ENCODE measurements around the gene PPIL3. TPM values are rescaled to one million over a fixed set of nuclear protein-coding genes. Genes with fewer than 3 reads are reported as not detected.
"Not testable (repeated sequence)": the region's sequence is repeated elsewhere in the genome, so short reads cannot be mapped to it uniquely, and the experiment has no call there.

The PPIL3 gene
- 10 to 100 TPM; 81.3 to 82.2 TPM for total RNA-seq

DNA sequence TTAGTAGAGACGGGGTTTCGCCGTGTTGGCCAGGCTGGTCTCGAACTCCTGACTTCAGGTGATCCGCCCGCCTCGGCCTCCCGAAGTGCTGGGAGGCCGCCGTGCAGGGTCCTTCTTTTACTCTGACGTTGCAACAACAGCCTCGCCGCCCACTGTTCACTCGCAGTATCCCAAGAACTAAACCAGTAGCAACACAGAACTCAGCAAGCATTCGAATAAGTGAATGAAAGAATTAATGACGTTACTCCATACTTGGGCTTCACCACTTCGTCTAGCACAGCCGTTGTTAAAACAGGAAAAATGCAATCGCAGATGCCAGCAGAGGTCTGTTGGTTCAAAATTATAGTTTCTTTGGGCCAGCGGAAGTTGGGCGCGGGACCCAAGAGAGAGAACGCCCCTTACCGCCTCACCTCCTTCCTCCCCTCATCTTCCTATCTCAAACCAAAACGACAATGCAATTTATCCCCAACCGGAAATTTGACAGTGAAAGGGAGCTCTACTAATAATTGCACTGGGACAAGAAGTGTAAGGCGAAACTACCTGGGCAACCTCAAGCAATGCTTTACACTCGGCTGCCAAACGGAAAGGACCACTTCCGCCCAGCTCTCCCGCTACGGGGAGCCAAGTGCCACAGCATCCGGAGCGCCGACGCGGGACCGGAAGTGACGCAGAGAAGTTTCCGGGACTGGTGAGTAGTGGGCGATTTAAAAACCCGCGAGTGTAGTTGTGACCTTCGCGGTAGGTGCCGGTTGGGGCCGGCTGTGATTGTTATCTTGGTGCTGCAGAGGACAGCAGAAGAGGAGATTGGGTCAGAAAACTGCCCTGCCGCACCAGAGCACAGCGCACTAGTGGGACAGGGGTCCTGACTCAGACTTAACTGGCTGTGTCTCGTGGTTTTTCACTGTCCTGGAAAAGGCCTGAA is at the start of gene PPIL3, which contains the start of gene NIF3L1:
TSS of gene PPIL3 (minus strand) at position 374 of the 922 bp plus-strand sequence. CDS start 1,462 bp downstream, outside the sequence.
TSS of gene NIF3L1 (plus strand) at position 668 of the 922 bp plus-strand sequence. CDS start 2,573 bp downstream, outside the sequence.
- H3K9me3 Mint-ChIP-seq: no peaks in the 10 kb centered on the region
- peak; percentile 99 for DNase-seq
- intact Hi-C loops (cut with micrococcal nuclease): loop anchor here (1.0 to 2.0 kb wide), 15 partner anchors 12 to 369 kb away; partner anchors contain the start of genes BZW1, CLK1, HYCC2 and ORC2
- CTCF ChIA-PET: interaction anchor here (0.8 to 1.8 kb wide), 9 partner anchors 12 to 343 kb away, joined by 3 to 7 read pairs (median 5); partner anchors contain the start of genes CLK1 and ORC2
- H3K27ac Mint-ChIP-seq: peak within 1 kb of the TSS; percentile 97
- peaks cover 23% of the 10 kb centered on the region for H3K36me3 Mint-ChIP-seq (ENCODE audit: low read depth)
- no peaks in the 10 kb centered on the region for H3K27me3 Mint-ChIP-seq (ENCODE audit: low read depth)
- H3K4me3 Mint-ChIP-seq: peak within 1 kb of the TSS; percentile 88
- peaks cover 50% of the 10 kb centered on the region for H3K4me1 Mint-ChIP-seq (ENCODE audit: low read depth)

GRCh38 chr2:200930947-200931626 is 42.2 kb upstream of the PPIL3 start:
- CTCF ChIA-PET: no interaction called here
- peaks cover 24% of the 10 kb centered on the region for H3K36me3 Mint-ChIP-seq (ENCODE audit: low read depth)
- intact Hi-C loops (cut with micrococcal nuclease): loop anchor here (2.0 kb wide), 1 partner anchor 14 kb away; no protein-coding TSS in a partner anchor
- H3K27me3 Mint-ChIP-seq (ENCODE audit: low read depth): no peaks in the 10 kb centered on the region
- H3K4me1 Mint-ChIP-seq (ENCODE audit: low read depth): peaks cover 21% of the 10 kb centered on the region
- no peaks in the 10 kb centered on the region for H3K9me3 Mint-ChIP-seq
- DNase-seq: no peak
- no peak overlapping the region for H3K27ac Mint-ChIP-seq
- H3K4me3 Mint-ChIP-seq: no peak overlapping the region

- H3K4me1 Mint-ChIP-seq (ENCODE audit: low read depth): peaks cover 21% of the 10 kb centered on the region
- DNase-seq: peak; percentile 10
- no peaks in the 10 kb centered on the region for H3K9me3 Mint-ChIP-seq
- no peaks in the 10 kb centered on the region for H3K27me3 Mint-ChIP-seq (ENCODE audit: low read depth)
- peaks cover 26% of the 10 kb centered on the region for H3K36me3 Mint-ChIP-seq (ENCODE audit: low read depth)
- H3K4me3 Mint-ChIP-seq: no peak overlapping the region
- peak overlapping the region; percentile 27 for H3K27ac Mint-ChIP-seq
- CTCF ChIA-PET: interaction anchor here (0.5 to 1.3 kb wide), 4 partner anchors 28 to 354 kb away, joined by 3 to 7 read pairs (median 4); no protein-coding TSS in a partner anchor
- intact Hi-C loops (cut with micrococcal nuclease): loop anchor here (2.0 kb wide), 1 partner anchor 15 kb away; no protein-coding TSS in a partner anchor
These were observed 40.7 kb upstream of the PPIL3 start for GRCh38 chr2:200929334-200930249.

DNA sequence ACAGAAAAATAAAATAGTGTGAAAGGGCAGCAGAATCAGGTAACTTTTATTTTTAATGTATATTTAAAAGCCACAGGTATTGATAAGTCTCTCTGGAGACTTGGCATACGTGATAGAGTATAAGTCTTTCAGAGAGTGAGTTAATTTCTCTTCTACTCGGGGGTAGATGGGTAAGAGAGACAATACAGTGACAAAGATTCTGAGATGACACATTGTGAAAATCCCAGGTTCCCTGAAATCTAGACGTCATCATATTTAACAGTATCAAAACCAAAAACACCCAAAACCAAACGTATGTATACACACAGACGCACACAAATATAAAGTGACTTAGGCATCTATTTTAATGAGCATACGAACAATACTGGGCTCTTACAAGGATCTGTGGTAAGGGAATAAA is 33.6 kb upstream of the PPIL3 start:
- intact Hi-C loops (cut with micrococcal nuclease): no loop called here
- Mint-ChIP-seq H3K9me3 (no peaks in the 10 kb centered on the region), H3K27me3 (ENCODE audit: low read depth) (no peaks in the 10 kb centered on the region), H3K36me3 (ENCODE audit: low read depth) (peaks cover 16% of the 10 kb centered on the region), H3K27ac (peak overlapping the region; percentile 44), H3K4me3 (no peak overlapping the region), H3K4me1 (ENCODE audit: low read depth) (peaks cover 9% of the 10 kb centered on the region)
- CTCF ChIA-PET: no interaction called here
- DNase-seq: no peak

DNA sequence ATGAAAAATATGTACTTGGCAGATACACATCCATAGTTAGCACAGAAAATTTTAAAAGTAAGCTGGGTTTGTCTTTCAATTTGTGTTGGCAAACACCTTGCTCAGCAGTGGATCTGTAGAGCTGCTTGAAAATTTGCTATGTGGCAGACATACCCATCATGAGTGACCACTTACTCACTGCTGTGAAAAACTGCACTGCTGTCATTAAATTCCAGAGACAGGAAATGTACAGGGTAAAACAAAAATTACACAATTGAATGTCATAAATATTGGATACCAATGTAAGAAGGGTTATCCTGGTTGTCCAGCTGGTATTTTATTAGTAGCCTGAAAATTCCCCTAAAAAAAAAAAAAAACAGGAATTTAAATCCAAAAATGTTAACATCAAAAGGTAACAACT is 24.8 kb upstream of the PPIL3 start:
- Mint-ChIP-seq H3K27me3 (ENCODE audit: low read depth) (no peaks in the 10 kb centered on the region), H3K27ac (no peak overlapping the region), H3K9me3 (no peaks in the 10 kb centered on the region), H3K36me3 (ENCODE audit: low read depth) (peaks cover 19% of the 10 kb centered on the region), H3K4me1 (ENCODE audit: low read depth) (no peaks in the 10 kb centered on the region), H3K4me3 (no peak overlapping the region)
- CTCF ChIA-PET: interaction anchor here (0.6 to 0.7 kb wide), 2 partner anchors 207 to 264 kb away, joined by 3 to 5 read pairs; no protein-coding TSS in a partner anchor
- DNase-seq: no peak
- intact Hi-C loops (cut with micrococcal nuclease): no loop called here

DNA sequence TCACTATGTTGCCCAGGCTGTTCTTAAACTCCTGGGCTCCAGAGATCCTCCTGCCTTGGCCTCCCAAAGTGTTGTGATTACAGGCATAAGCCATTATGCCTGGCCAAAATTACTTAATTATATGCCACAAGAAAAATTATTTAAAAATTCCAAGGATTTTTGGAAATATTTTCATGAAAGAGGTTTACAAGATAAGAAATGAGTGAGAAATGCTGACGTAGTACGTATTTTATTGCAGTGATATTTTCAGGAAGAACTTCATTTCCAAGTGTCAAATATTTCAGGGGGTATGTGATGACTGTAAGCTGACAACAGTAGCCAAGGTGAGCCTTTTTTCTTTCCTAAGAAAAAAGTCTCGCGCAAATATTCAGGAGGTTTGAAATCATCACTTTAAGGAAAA is 21.1 kb upstream of the PPIL3 start:
- intact Hi-C loops (cut with micrococcal nuclease): no loop called here
- Mint-ChIP-seq H3K36me3 (ENCODE audit: low read depth) (peaks cover 17% of the 10 kb centered on the region), H3K27ac (no peak overlapping the region), H3K27me3 (ENCODE audit: low read depth) (no peaks in the 10 kb centered on the region), H3K4me3 (no peak overlapping the region), H3K9me3 (no peaks in the 10 kb centered on the region), H3K4me1 (ENCODE audit: low read depth) (no peaks in the 10 kb centered on the region)
- CTCF ChIA-PET: interaction anchor here (0.6 to 1.6 kb wide), 2 partner anchors 159 to 606 kb away, joined by 3 to 4 read pairs; no protein-coding TSS in a partner anchor
- DNase-seq: no peak

DNA sequence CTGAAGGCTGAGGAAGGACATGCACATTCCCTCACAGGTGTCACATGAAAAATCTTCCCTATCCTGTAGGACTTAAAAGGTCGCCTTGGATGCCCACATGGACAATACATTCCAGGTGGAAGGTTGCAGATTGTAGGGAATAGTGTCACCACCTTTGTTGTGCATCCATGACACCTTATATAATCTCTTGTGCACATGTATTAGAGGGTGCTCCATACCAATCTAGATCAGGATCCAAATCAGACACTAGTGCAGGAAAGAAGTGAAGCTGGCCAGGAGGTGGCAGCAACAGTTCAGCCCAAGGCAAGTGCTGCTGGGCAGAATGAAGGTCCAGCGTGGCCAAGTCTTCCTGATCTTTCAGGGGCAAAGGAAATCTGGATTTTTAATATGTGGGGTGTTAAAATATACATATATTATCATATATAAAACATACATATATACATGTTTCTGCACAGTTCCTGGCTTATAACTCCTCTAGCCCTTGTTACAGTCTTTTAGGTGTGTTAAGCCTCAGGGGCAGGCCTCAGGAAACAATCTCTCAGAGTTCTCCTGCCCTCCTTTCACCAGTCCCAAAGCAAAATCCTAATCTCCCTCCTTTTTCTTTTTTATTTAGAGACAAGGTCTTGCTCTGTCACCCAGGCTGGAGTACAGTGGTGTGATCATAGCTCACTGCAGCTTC is 16.9 kb upstream of the PPIL3 start:
- peak; percentile 84 for DNase-seq
- H3K27me3 Mint-ChIP-seq (ENCODE audit: low read depth): no peaks in the 10 kb centered on the region
- H3K36me3 Mint-ChIP-seq (ENCODE audit: low read depth): peaks cover 11% of the 10 kb centered on the region
- no peak overlapping the region for H3K4me3 Mint-ChIP-seq
- CTCF ChIA-PET: interaction anchor here (0.7 to 7.9 kb wide), 15 partner anchors 13 to 562 kb away, joined by 3 to 104 read pairs (median 4); partner anchors contain the start of genes NIF3L1 and PPIL3
- H3K4me1 Mint-ChIP-seq (ENCODE audit: low read depth): peaks cover 7% of the 10 kb centered on the region
- peak overlapping the region; percentile 24 for H3K27ac Mint-ChIP-seq
- intact Hi-C loops (cut with micrococcal nuclease): loop anchor here (1.0 to 2.0 kb wide), 5 partner anchors 164 to 459 kb away; no protein-coding TSS in a partner anchor
- H3K9me3 Mint-ChIP-seq: no peaks in the 10 kb centered on the region

DNA sequence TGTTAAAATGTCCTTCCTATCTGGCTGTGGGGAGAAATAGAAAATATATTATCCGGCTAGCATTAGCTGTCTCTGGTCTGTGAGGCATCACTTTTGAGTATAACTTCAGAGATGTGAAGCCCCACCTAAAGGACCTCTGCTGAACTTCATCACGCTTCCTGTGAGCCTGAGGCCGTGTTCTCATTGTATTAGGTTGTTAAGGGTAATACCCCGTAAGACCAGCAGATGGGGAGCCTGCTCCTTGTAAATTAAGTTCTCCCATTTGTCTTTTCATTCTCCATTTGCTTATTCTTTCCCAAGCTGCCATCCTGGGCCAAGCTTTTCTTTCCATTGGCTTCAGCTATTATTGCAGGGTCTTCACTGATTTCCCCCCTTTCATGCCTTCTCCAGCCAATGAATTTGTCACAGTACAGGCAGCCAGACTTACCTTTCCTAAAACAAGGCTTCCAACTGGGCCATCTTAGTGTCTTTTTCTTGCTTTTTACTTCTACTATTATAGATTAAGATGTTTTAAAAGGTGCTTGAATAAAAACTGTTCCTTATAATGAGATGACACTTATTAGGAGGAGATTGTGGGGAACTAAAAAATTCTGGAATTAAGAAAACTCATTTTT is 12.7 kb upstream of the PPIL3 start:
- intact Hi-C loops (cut with micrococcal nuclease): loop anchor here (1.0 to 2.0 kb wide), 8 partner anchors 12 to 332 kb away; partner anchors contain the start of genes NIF3L1 and PPIL3
- Mint-ChIP-seq H3K36me3 (ENCODE audit: low read depth) (peaks cover 16% of the 10 kb centered on the region), H3K4me1 (ENCODE audit: low read depth) (peaks cover 7% of the 10 kb centered on the region), H3K4me3 (no peak overlapping the region), H3K9me3 (no peaks in the 10 kb centered on the region), H3K27ac (peak overlapping the region; percentile 84), H3K27me3 (ENCODE audit: low read depth) (no peaks in the 10 kb centered on the region)
- peak; percentile 89 for DNase-seq
- CTCF ChIA-PET: interaction anchor here (0.6 to 7.9 kb wide), 18 partner anchors 10 to 979 kb away, joined by 3 to 104 read pairs (median 3); partner anchors contain the start of genes CASP10 and NIF3L1

DNA sequence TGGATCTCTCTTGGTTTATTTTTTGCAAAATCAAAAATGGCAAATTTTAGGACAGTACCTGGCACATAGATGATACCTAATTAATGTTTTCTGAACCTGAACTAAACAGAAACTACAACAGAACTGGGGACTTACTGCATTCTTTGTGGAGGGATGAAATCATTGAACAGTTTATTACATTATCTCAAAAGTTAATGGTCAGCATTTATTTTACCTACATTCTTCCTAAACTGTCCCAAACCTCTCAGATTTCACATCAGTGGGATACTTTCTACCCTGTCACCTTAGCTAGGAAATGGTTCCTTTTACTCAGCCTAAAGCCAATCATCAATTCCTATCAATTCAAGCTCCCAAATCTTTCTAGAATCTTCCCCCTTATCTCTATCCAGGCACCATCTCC is 10.6 kb upstream of the PPIL3 start:
- DNase-seq: no peak
- intact Hi-C loops (cut with micrococcal nuclease): no loop called here
- Mint-ChIP-seq H3K4me1 (ENCODE audit: low read depth) (peaks cover 7% of the 10 kb centered on the region), H3K27ac (peak overlapping the region; percentile 29), H3K36me3 (ENCODE audit: low read depth) (peaks cover 23% of the 10 kb centered on the region), H3K4me3 (no peak overlapping the region), H3K9me3 (no peaks in the 10 kb centered on the region), H3K27me3 (ENCODE audit: low read depth) (no peaks in the 10 kb centered on the region)
- CTCF ChIA-PET: interaction anchor here (1.0 to 1.5 kb wide), 2 partner anchors 277 to 278 kb away, joined by 4 to 5 read pairs; no protein-coding TSS in a partner anchor

DNA sequence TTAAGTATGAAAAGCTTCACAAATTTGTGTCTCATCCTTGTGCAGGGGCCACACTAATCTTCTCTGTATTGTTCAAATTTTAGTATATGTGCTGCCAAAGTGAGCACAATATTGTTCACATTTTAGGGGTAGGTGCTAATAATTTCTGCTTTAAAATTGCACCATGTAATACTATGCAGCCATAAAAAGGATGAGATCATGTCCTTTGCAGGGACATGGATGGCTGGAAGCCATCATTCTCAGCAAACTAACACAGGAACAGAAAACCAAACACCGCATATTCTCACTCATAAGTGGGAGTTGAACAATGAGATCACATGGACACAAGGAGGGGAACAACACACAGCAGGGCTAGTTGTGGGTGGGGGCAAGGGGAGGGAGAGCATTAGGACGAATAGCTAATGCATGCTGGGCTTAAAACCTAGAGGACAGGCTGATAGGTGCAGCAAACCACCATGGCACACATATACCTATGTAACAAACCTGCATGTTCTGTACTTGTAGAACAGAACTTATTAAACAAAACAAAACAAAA is 7.1 kb downstream of the PPIL3 start:
- H3K27me3 Mint-ChIP-seq (ENCODE audit: low read depth); H3K9me3 Mint-ChIP-seq; DNase-seq; intact Hi-C loops (cut with micrococcal nuclease); H3K27ac Mint-ChIP-seq; H3K4me3 Mint-ChIP-seq; CTCF ChIA-PET: not testable (repeated sequence)
- H3K36me3 Mint-ChIP-seq (ENCODE audit: low read depth): peaks cover 32% of the 10 kb centered on the region
- H3K4me1 Mint-ChIP-seq (ENCODE audit: low read depth): peaks cover 20% of the 10 kb centered on the region
